Peyer's patch (tissue), 4 donors: Measurements from ENCODE around the gene HOXA1.

Experiments used
- CTCF ChIP-seq, 6 experiments: fragments of 450-650 bp in 4 of 6; fragments of 200-600 bp in 2 of 6; sonication (generic) in 1 of 6; IDR thresholded peaks; one replicate each; pipeline ENCODE4 v1.5.1; 2017 to 2019; ENCODE audit warnings: antibody characterized with exemption in 6 of 6, mild to moderate bottlenecking in 3 of 6, moderate library complexity in 1 of 6
- POLR2A ChIP-seq, 2 donors: fragments of 450-650 bp; IDR thresholded peaks; one replicate each; pipeline ENCODE4 v1.5.1; 2017; ENCODE audit warnings: antibody characterized with exemption in 2 of 2, mild to moderate bottlenecking in 2 of 2, moderate library complexity in 2 of 2

- TF ChIP-seq CTCF (IDR thresholded peaks at IDR 0.05) (no peak), POLR2A (IDR thresholded peaks at IDR 0.05) (peak in 1 of 2 donors; percentile 25)
Measured at GRCh38 chr7:27096768-27097514, 1.1 kb upstream of the HOXA1 start.
